OCI-LY1 (cell line): ENCODE data around the gene MOK.
"Not testable (repeated sequence)": the region's sequence is repeated elsewhere in the genome, so short reads cannot be mapped to it uniquely, and the experiment has no call there.

Source experiments
- H2AFZ ChIP-seq: fragments of 200-600 bp; sonication (generic), shearing (Covaris generic); 2 replicates; pipeline ENCODE4 v1.6.0; 2014; ENCODE audit warnings: antibody characterized with exemption, mild to moderate bottlenecking, low read length
- H3F3A ChIP-seq: fragments of 200-600 bp; sonication (generic), shearing (Covaris generic); 2 replicates; pipeline ENCODE4 v1.6.0; 2014; ENCODE audit warnings: mild to moderate bottlenecking, antibody characterized with exemption, low read length, moderate library complexity; ENCODE audit not compliant: insufficient read depth
- H3K27ac ChIP-seq: fragments of 200-600 bp; sonication (generic); 2 replicates; pipeline ENCODE4 v1.5.1; 2014; ENCODE audit warnings: low read length, mixed run types, mild to moderate bottlenecking, low read depth; ENCODE audit not compliant: poor library complexity, severe bottlenecking
- H3K27me3 ChIP-seq: fragments of 200-600 bp; sonication (generic); 2 replicates; pipeline ENCODE4 v1.6.0; 2014; ENCODE audit warnings: antibody characterized with exemption, mild to moderate bottlenecking, low read length, moderate library complexity; ENCODE audit not compliant: insufficient read depth
- H3K36me3 ChIP-seq: fragments of 200-600 bp; sonication (generic); 2 replicates; pipeline ENCODE4 v1.6.1; 2014; ENCODE audit warnings: mild to moderate bottlenecking, antibody characterized with exemption, low read length, moderate library complexity, mixed read lengths; ENCODE audit not compliant: insufficient read depth
- H3K4me1 ChIP-seq: fragments of 200-600 bp; sonication (generic); 2 replicates; pipeline ENCODE4 v1.5.1; 2014; ENCODE audit warnings: mild to moderate bottlenecking, low read length, moderate library complexity; ENCODE audit not compliant: insufficient read depth, severe bottlenecking
- H3K4me2 ChIP-seq: fragments of 200-600 bp; sonication (generic), shearing (Covaris generic); 2 replicates; pipeline ENCODE4 v1.6.1; 2014; ENCODE audit warnings: low read length
- H3K4me3 ChIP-seq: fragments of 200-600 bp; sonication (generic); 2 replicates; pipeline ENCODE4 v1.5.1; 2014; ENCODE audit warnings: low read length, low read depth, mild to moderate bottlenecking, mixed read lengths; ENCODE audit not compliant: poor library complexity, severe bottlenecking
- H3K79me2 ChIP-seq: fragments of 200-600 bp; shearing (Covaris generic); 2 replicates; pipeline ENCODE4 v1.6.1; 2016; ENCODE audit warnings: mixed run types, low read length, mixed read lengths; ENCODE audit not compliant: insufficient read depth
- H3K9ac ChIP-seq: fragments of 200-600 bp; sonication (generic), shearing (Covaris generic); 2 replicates; pipeline ENCODE4 v1.6.1; 2014; ENCODE audit warnings: mild to moderate bottlenecking, low read length, mixed read lengths
- H3K9me2 ChIP-seq: fragments of 200-600 bp; sonication (generic), shearing (Covaris generic); 2 replicates; pipeline ENCODE4 v1.6.1; 2014; ENCODE audit warnings: low read depth, mild to moderate bottlenecking, low read length, mixed read lengths
- H3K9me3 ChIP-seq: fragments of 200-600 bp; shearing (Covaris generic); 2 replicates; pipeline ENCODE4 v1.6.1; 2014; ENCODE audit warnings: low read length, mixed read lengths
- H4K20me1 ChIP-seq: fragments of 200-600 bp; sonication (generic), shearing (Covaris generic); 2 replicates; pipeline ENCODE4 v1.6.0; 2016; ENCODE audit warnings: mild to moderate bottlenecking, low read length; ENCODE audit not compliant: insufficient read depth
- CTCF ChIP-seq: fragments of 200-600 bp; sonication (generic), shearing (Covaris generic); IDR thresholded peaks from 2 replicates; pipeline ENCODE4 v1.5.1; 2017; ENCODE audit warnings: mild to moderate bottlenecking, antibody characterized with exemption, low read length, moderate library complexity, mixed read lengths
- EZH2 ChIP-seq: fragments of 200-600 bp; sonication (generic), shearing (Covaris generic); IDR thresholded peaks from 2 replicates; pipeline ENCODE4 v1.8.0; 2017; ENCODE audit warnings: borderline replicate concordance, mixed run types, mild to moderate bottlenecking, antibody characterized with exemption, low read length, moderate library complexity, mixed read lengths

MOK gene

GRCh38 chr14:102246071-102246470 is 58.9 kb downstream of the MOK start:
- Histone ChIP-seq H3K9me2 (no peaks in the 10 kb centered on the region), H2AFZ (no peak overlapping the region), H3K4me3 (no peak overlapping the region), H4K20me1 (no peaks in the 10 kb centered on the region), H3K4me1 (no peaks in the 10 kb centered on the region), H3F3A (no peaks in the 10 kb centered on the region), H3K9me3 (no peaks in the 10 kb centered on the region), H3K9ac (no peak overlapping the region), H3K27me3 (no peaks in the 10 kb centered on the region), H3K36me3 (no peaks in the 10 kb centered on the region), H3K4me2 (no peak overlapping the region), H3K27ac (no peak overlapping the region), H3K79me2 (no peaks in the 10 kb centered on the region)
- TF ChIP-seq EZH2 (no peak), CTCF (no peak)

GRCh38 chr14:102243795-102244194 is 61.2 kb downstream of the MOK start:
- H3K9ac ChIP-seq, H3K9me2 ChIP-seq, H3K4me3 ChIP-seq, H3K4me1 ChIP-seq, H2AFZ ChIP-seq, H3K27me3 ChIP-seq, H3F3A ChIP-seq, H3K36me3 ChIP-seq, H3K27ac ChIP-seq, H3K4me2 ChIP-seq, H4K20me1 ChIP-seq, H3K9me3 ChIP-seq, H3K79me2 ChIP-seq: not testable (repeated sequence)

GRCh38 chr14:102241147-102241546 is 63.8 kb downstream of the MOK start:
- Histone ChIP-seq H3K9me3 (no peaks in the 10 kb centered on the region), H2AFZ (no peak overlapping the region), H3F3A (no peaks in the 10 kb centered on the region), H3K4me3 (no peak overlapping the region), H3K4me2 (no peak overlapping the region), H3K27me3 (no peaks in the 10 kb centered on the region), H3K9me2 (no peaks in the 10 kb centered on the region), H3K79me2 (no peaks in the 10 kb centered on the region), H3K36me3 (no peaks in the 10 kb centered on the region), H4K20me1 (no peaks in the 10 kb centered on the region), H3K9ac (no peak overlapping the region), H3K27ac (no peak overlapping the region), H3K4me1 (no peaks in the 10 kb centered on the region)
- no peak for TF ChIP-seq CTCF
- TF ChIP-seq EZH2 = no peak

- H3K4me2 ChIP-seq, H3F3A ChIP-seq, H3K27ac ChIP-seq, H2AFZ ChIP-seq, H3K9me2 ChIP-seq, H3K4me3 ChIP-seq, H3K9ac ChIP-seq, H3K27me3 ChIP-seq, H3K36me3 ChIP-seq, H3K79me2 ChIP-seq, H4K20me1 ChIP-seq, H3K9me3 ChIP-seq, H3K4me1 ChIP-seq: not testable (repeated sequence)
Measured at GRCh38 chr14:102240481-102240880, 64.5 kb downstream of the MOK start.
